ENCODE results near the gene SINHCAF. TPM values are rescaled to one million over a fixed set of nuclear protein-coding genes. Genes with fewer than 3 reads are reported as not detected.

SINHCAF gene
- total and polyA plus RNA-seq, 9 of the 15 experiments (the other 6 are each of a cell fraction or from before 2014, with no cell fraction given), result 73.2 to 185 (median 110) TPM

GRCh38 chr12:31321897-31322228, 4.1 kb downstream of the SINHCAF start:
- Histone ChIP-seq H3K79me2 (ENCODE audit: control insufficient read depth, insufficient read depth, low read length) (peaks cover 91% of the 10 kb centered on the region), H3K4me3 (peak overlapping the region; percentile 71; the same call in 1 of the 2 replicates), H2AFZ (ENCODE audit: low read depth, low read length) (no peak overlapping the region), H3K9me3 (replicated peaks; ENCODE audit: control insufficient read depth, insufficient read depth, low read depth, low read length) (no peaks in the 10 kb centered on the region), H3K27me3 (ENCODE audit: control insufficient read depth in 2 of 2, insufficient read depth in 2 of 2, low read length in 2 of 2) (no peaks in the 10 kb centered on the region), H4K20me1 (replicated peaks; ENCODE audit: control insufficient read depth, insufficient read depth, low read length) (peaks cover 42% of the 10 kb centered on the region), H3K27ac (ENCODE audit: extremely low read depth, low read depth, low read length) (peak overlapping the region; percentile 88; the same call in 2 of the 3 replicates), H3K9me1 (ENCODE audit: control insufficient read depth, insufficient read depth, low read length) (no peaks in the 10 kb centered on the region), H3K9ac (ENCODE audit: insufficient read depth in 1 of 2, low read depth in 2 of 2, low read length in 2 of 2) (peak overlapping the region in 1 of 2 experiments; percentile 95; a peak in 2 of 4 replicates), H3K36me3 (ENCODE audit: control insufficient read depth, insufficient read depth, low read length) (peaks cover 2% of the 10 kb centered on the region; the same call in 1 of the 3 replicates), H3K4me2 (ENCODE audit: insufficient read depth, low read length) (peak overlapping the region; percentile 70), H3K4me1 (replicated peaks in 1 of 2; ENCODE audit: control insufficient read depth in 2 of 2, insufficient read depth in 2 of 2, low read length in 2 of 2) (peaks cover 23 to 44% of the 10 kb centered on the region in 2 experiments; a peak in 4 of 5 replicates)
- ATAC-seq (no peak), FAIRE-seq (no peak), DNase-seq (ENCODE audit: extremely low read depth in 1 of 4, low spot score in 3 of 4) (peak in 1 of 4 experiments; percentile 52)
- BruUV-seq (replicated peaks), result no TSS peak
- 0% methylated on average over 1 of the region's 1 CpG for WGBS (ENCODE audit: insufficient coverage, low coverage, missing lambda C conversion rate)
- in situ Hi-C loops (cut with MboI), result no loop called here
- ChIA-PET POLR2A (interaction anchor here (2.2 kb wide), 1 partner anchor 10 kb away, joined by 13 read pairs; no protein-coding TSS in a partner anchor), CTCF (ENCODE audit: low intra/inter-chr PET ratio) (no interaction called here)
- intact Hi-C loops (cut with micrococcal nuclease), result loop anchor here (10.0 kb wide), 1 partner anchor 313 kb away; no protein-coding TSS in a partner anchor
- TF ChIP-seq PHB (CRISPR knock-in tag; IDR thresholded peaks at IDR 0.05), result no peak
- no peak for TF ChIP-seq CHD4 (IDR thresholded peaks at IDR 0.05; ENCODE audit: insufficient read depth, insufficient replicate concordance, low read depth, low read length, poor library complexity, severe bottlenecking)
- no peak for TF ChIP-seq ZHX1 (conservative IDR thresholded peaks at IDR 0.05; ENCODE audit: low read length)
- no peak for TF ChIP-seq CSDE1 (IDR thresholded peaks at IDR 0.05)
- no peak for TF ChIP-seq NEUROD1 (IDR thresholded peaks at IDR 0.05; ENCODE audit: borderline replicate concordance, low read depth, low read length, partially characterized antibody)
- TF ChIP-seq POLR2H (tag; IDR thresholded peaks at IDR 0.05; ENCODE audit: low read depth), result no peak
- peak; percentile 79 for TF ChIP-seq FOSL1 (tag; conservative IDR thresholded peaks at IDR 0.05)
- TF ChIP-seq EZH2 (IDR thresholded peaks at IDR 0.05; ENCODE audit: borderline replicate concordance, low read depth, low read length), result no peak
- no peak for TF ChIP-seq ZBTB43 (CRISPR knock-in tag; IDR thresholded peaks at IDR 0.05)
- TF ChIP-seq NR0B1 (IDR thresholded peaks at IDR 0.05; ENCODE audit: partially characterized antibody), result no peak
- no peak for TF ChIP-seq ATF1 (CRISPR knock-in tag; IDR thresholded peaks at IDR 0.05)
- no peak for TF ChIP-seq ATF1 (tag; IDR thresholded peaks at IDR 0.05)
- TF ChIP-seq JUN (IDR thresholded peaks at IDR 0.05; ENCODE audit: borderline replicate concordance, low read depth, low read length), result no peak
- TF ChIP-seq JUN (CRISPR knock-in tag; IDR thresholded peaks at IDR 0.05; ENCODE audit: borderline replicate concordance), result no peak
- TF ChIP-seq CHCHD3 (CRISPR knock-in tag; IDR thresholded peaks at IDR 0.05), result no peak
- peak; percentile 49; the same call in 1 of the 2 replicates for TF ChIP-seq SMARCC2 (IDR thresholded peaks at IDR 0.05; ENCODE audit: low read depth)
- no peak for TF ChIP-seq ZNF57 (CRISPR knock-in tag; IDR thresholded peaks at IDR 0.05)
- 0 out of 2 replicates have a peak, but pooled peaks have one; percentile 37 for TF ChIP-seq ARID1B (IDR thresholded peaks at IDR 0.05)
- no peak for TF ChIP-seq YBX1 (IDR thresholded peaks at IDR 0.05)
- TF ChIP-seq ZNF316 (IDR thresholded peaks at IDR 0.05), result 0 out of 2 replicates have a peak, but pooled peaks have one; percentile 38

All from K562 (cell line).